PC-3 (cell line): ENCODE measurements around the gene CYTH1. TPM values are rescaled to one million over a fixed set of nuclear protein-coding genes. Genes with fewer than 3 reads are reported as not detected.
A peak's percentile ranks its signal among the peaks of the same experiment; 100 is the strongest.
"Not testable (repeated sequence)": the region's sequence is repeated elsewhere in the genome, so short reads cannot be mapped to it uniquely, and the experiment has no call there.

Source experiments
- ATAC-seq: fragments of 200-7000 bp; cut with Tn5 transposase; 2 replicates; pipeline ENCODE4 v1.9.1; 2020; ENCODE audit warnings: mild to moderate bottlenecking, moderate library complexity
- BruUV-seq: library from RNA; stranded (reverse); fragments of 400-500 nt; replicated peaks from 2 replicates; lab custom pipeline; 2021; lab: Mats Ljungman, UMichigan
- CTCF ChIA-PET: fragments of 300-600 bp; sonication (Branson Sonifier 250); formaldehyde crosslinking; loops from one replicate; lab custom pipeline; 2022; ENCODE audit warnings: antibody characterized with exemption; lab: Charles Lee
- POLR2A ChIA-PET: fragments of 300-600 bp; sonication (Branson Sonifier 250); formaldehyde crosslinking; loops from one replicate; lab custom pipeline; 2022; ENCODE audit warnings: antibody characterized with exemption; ENCODE audit not compliant: unreplicated experiment; lab: Charles Lee
- DNase-seq: peaks from one replicate; pipeline ENCODE4 v3.0.0-alpha.2; 2015
- H2AFZ ChIP-seq: fragments of 300-600 bp; sonication (generic); 2 replicates; pipeline ENCODE4 v1.6.0; 2016; ENCODE audit warnings: antibody characterized with exemption, low read length
- H3F3A ChIP-seq: fragments of 300-600 bp; sonication (generic); one replicate; pipeline ENCODE4 v1.6.0; 2017; ENCODE audit warnings: antibody characterized with exemption, low read length, control low read depth, mild to moderate bottlenecking; ENCODE audit not compliant: unreplicated experiment
- H3K27ac ChIP-seq: fragments of 300-600 bp; sonication (generic); 2 replicates; pipeline ENCODE4 v1.5.1; 2016; ENCODE audit warnings: mild to moderate bottlenecking, low read length
- H3K27me3 ChIP-seq: fragments of 300-600 bp; sonication (generic); 2 replicates; pipeline ENCODE4 v1.6.1; 2016; ENCODE audit warnings: low read length, mixed read lengths
- H3K36me3 ChIP-seq: fragments of 300-600 bp; sonication (generic); 2 replicates; pipeline ENCODE4 v1.6.1; 2016; ENCODE audit warnings: low read depth, mixed run types, low read length, mixed read lengths
- H3K4me1 ChIP-seq: fragments of 300-600 bp; sonication (generic); 2 replicates; pipeline ENCODE4 v1.5.1; 2016; ENCODE audit warnings: low read length; ENCODE audit not compliant: insufficient read depth
- H3K4me2 ChIP-seq: fragments of 300-600 bp; sonication (generic); 2 replicates; pipeline ENCODE4 v1.6.0; 2016; ENCODE audit warnings: low read length
- H3K4me3 ChIP-seq: fragments of 300-600 bp; sonication (generic); 2 replicates; pipeline ENCODE4 v1.5.1; 2016; ENCODE audit warnings: mild to moderate bottlenecking, low read length, mixed read lengths
- H3K79me2 ChIP-seq: fragments of 300-600 bp; sonication (generic); 2 replicates; pipeline ENCODE4 v1.6.1; 2017; ENCODE audit warnings: low read length, mixed read lengths
- H3K9ac ChIP-seq: fragments of 300-600 bp; sonication (generic); 2 replicates; pipeline ENCODE4 v1.6.0; 2016; ENCODE audit warnings: mild to moderate bottlenecking, low read length
- H3K9me2 ChIP-seq: fragments of 300-600 bp; sonication (generic); replicated peaks from 2 replicates; pipeline ENCODE4 v1.6.1; 2016; ENCODE audit warnings: mixed run types, low read length, mixed read lengths
- H3K9me3 ChIP-seq: fragments of 300-600 bp; sonication (generic); 2 replicates; pipeline ENCODE4 v1.6.1; 2016; ENCODE audit warnings: low read length, mixed read lengths
- H4K20me1 ChIP-seq: fragments of 300-600 bp; sonication (generic); 2 replicates; pipeline ENCODE4 v1.6.1; 2016; ENCODE audit warnings: low read length, mixed read lengths
- EZH2 ChIP-seq: fragments of 300-600 bp; sonication (generic); IDR thresholded peaks from one replicate; pipeline ENCODE4 v1.6.1; 2017; ENCODE audit warnings: antibody characterized with exemption, mild to moderate bottlenecking, low read length; ENCODE audit not compliant: unreplicated experiment
- EZH2phosphoT487 ChIP-seq: fragments of 300-600 bp; sonication (generic); IDR thresholded peaks from 2 replicates; pipeline ENCODE4 v1.6.1; 2018; ENCODE audit warnings: mild to moderate bottlenecking, antibody characterized with exemption, low read length, borderline replicate concordance
- intact Hi-C: fragments of 100-400 bp; cut with micrococcal nuclease; formaldehyde crosslinking; loops from 2 replicates; pipeline ENCODE4 v1.9.0; 2023
- total RNA-seq: library from RNA; depleted of rRNA; stranded (reverse); fragments of >200 nt; gene quantifications from 2 replicates; pipeline ENCODE4 v1.2.3, GENCODE V29; 2014
- TF ChIP-seq, protein P1 (sequence below): fragments of 300-600 bp; sonication (generic); conservative IDR thresholded peaks from 2 replicates; pipeline ENCODE4 v1.5.1; 2017; ENCODE audit warnings: antibody characterized with exemption, low read depth, mild to moderate bottlenecking, low read length

CYTH1 gene
- total RNA-seq, 1 experiment from 2014 or later = 29.7 TPM

GRCh38 chr17:78753316-78754250, 28.5 kb downstream of the CYTH1 start:
- intact Hi-C loops = no loop called here
- Histone ChIP-seq H3K4me1 (peaks cover 4% of the 10 kb centered on the region), H3K9me2 (no peaks in the 10 kb centered on the region), H3K36me3 (no peaks in the 10 kb centered on the region), H3K9me3 (no peaks in the 10 kb centered on the region), H3K79me2 (0 out of 2 replicates have a peak, but pooled peaks cover 10% of the 10 kb centered on the region), H2AFZ (no peak overlapping the region), H3K9ac (no peak overlapping the region), H4K20me1 (no peaks in the 10 kb centered on the region), H3K4me2 (no peak overlapping the region), H3F3A (no peaks in the 10 kb centered on the region), H3K4me3 (no peak overlapping the region), H3K27me3 (no peaks in the 10 kb centered on the region), H3K27ac (no peak overlapping the region)
- CTCF ChIA-PET = no interaction called here
- POLR2A ChIA-PET = no interaction called here
- ATAC-seq (no peak), DNase-seq (peak; percentile 28)
- TF ChIP-seq, protein P1, sequence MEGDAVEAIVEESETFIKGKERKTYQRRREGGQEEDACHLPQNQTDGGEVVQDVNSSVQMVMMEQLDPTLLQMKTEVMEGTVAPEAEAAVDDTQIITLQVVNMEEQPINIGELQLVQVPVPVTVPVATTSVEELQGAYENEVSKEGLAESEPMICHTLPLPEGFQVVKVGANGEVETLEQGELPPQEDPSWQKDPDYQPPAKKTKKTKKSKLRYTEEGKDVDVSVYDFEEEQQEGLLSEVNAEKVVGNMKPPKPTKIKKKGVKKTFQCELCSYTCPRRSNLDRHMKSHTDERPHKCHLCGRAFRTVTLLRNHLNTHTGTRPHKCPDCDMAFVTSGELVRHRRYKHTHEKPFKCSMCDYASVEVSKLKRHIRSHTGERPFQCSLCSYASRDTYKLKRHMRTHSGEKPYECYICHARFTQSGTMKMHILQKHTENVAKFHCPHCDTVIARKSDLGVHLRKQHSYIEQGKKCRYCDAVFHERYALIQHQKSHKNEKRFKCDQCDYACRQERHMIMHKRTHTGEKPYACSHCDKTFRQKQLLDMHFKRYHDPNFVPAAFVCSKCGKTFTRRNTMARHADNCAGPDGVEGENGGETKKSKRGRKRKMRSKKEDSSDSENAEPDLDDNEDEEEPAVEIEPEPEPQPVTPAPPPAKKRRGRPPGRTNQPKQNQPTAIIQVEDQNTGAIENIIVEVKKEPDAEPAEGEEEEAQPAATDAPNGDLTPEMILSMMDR = no peak
- TF ChIP-seq EZH2phosphoT487 (no peak), EZH2 (no peak)
- no TSS peak for BruUV-seq

- H3K4me3 ChIP-seq = no peak overlapping the region
- H3K36me3 ChIP-seq = no peaks in the 10 kb centered on the region
- no peak for TF ChIP-seq EZH2phosphoT487
- TF ChIP-seq, protein P1 = no peak
- no peak for TF ChIP-seq EZH2
- DNase-seq = no peak
- no peaks in the 10 kb centered on the region for H3K9me3 ChIP-seq
- H3K9ac ChIP-seq = no peak overlapping the region
- no peak overlapping the region for H3K27ac ChIP-seq
- H2AFZ ChIP-seq = no peak overlapping the region
- no peaks in the 10 kb centered on the region for H4K20me1 ChIP-seq
- H3K4me2 ChIP-seq = no peak overlapping the region
- H3F3A ChIP-seq = no peaks in the 10 kb centered on the region
- H3K27me3 ChIP-seq = no peaks in the 10 kb centered on the region
- no TSS peak for BruUV-seq
- no peaks in the 10 kb centered on the region for H3K9me2 ChIP-seq
- ChIA-PET POLR2A (no interaction called here), CTCF (no interaction called here)
- peaks cover 11% of the 10 kb centered on the region for H3K4me1 ChIP-seq
- intact Hi-C loops = no loop called here
- 0 out of 2 replicates have a peak, but pooled peaks cover 13% of the 10 kb centered on the region for H3K79me2 ChIP-seq
- no peak for ATAC-seq
These were observed 30.5 kb downstream of the CYTH1 start for GRCh38 chr17:78751447-78752161.

GRCh38 chr17:78751000-78751399, 31.1 kb downstream of the CYTH1 start:
- H3K36me3 ChIP-seq, DNase-seq, H3K4me2 ChIP-seq, H2AFZ ChIP-seq, H3K27me3 ChIP-seq, CTCF ChIA-PET, H3K4me3 ChIP-seq, H3K79me2 ChIP-seq, H3K9me3 ChIP-seq, POLR2A ChIA-PET, intact Hi-C loops, H3K9ac ChIP-seq, ATAC-seq, BruUV-seq, H3K27ac ChIP-seq, H3K9me2 ChIP-seq, H3F3A ChIP-seq, H4K20me1 ChIP-seq: not testable (repeated sequence)
- H3K4me1 ChIP-seq = peaks cover 11% of the 10 kb centered on the region
